ENCODE data around the gene INPP5A. TPM values are rescaled to one million over a fixed set of nuclear protein-coding genes. Genes with fewer than 3 reads are reported as not detected.
"Not testable (repeated sequence)": the region's sequence is repeated elsewhere in the genome, so short reads cannot be mapped to it uniquely, and the experiment has no call there.

INPP5A gene
- total RNA-seq, 1 donor, result 15.9 TPM

GRCh38 chr10:132728321-132728720, 190.7 kb downstream of the INPP5A start:
- DNase-seq (ENCODE audit: low read depth in 2 of 3, low spot score in 2 of 3), result no peak

DNA sequence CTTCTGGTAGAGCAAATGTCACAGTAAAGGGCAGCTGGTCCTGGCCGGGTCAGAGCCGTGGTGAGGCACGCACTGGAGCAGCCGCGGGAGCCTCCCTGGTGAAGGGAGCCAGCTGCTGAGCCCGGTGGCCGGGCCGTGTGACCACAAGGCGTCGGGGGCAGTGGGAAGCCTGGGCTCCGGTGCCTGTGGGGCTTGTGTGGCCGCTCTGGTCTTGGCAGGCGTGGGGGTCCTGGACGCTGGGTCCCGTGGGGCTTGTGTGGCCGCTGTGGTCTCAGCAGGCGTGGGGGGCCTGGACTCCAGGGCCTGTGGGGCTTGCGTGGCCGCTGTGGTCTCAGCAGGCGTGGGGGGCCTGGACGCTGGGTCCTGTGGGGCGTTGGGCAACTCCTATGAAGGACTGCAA, 191.2 kb downstream of the INPP5A start:
- DNase-seq (ENCODE audit: low read depth in 2 of 3, low spot score in 2 of 3), result no peak

DNA sequence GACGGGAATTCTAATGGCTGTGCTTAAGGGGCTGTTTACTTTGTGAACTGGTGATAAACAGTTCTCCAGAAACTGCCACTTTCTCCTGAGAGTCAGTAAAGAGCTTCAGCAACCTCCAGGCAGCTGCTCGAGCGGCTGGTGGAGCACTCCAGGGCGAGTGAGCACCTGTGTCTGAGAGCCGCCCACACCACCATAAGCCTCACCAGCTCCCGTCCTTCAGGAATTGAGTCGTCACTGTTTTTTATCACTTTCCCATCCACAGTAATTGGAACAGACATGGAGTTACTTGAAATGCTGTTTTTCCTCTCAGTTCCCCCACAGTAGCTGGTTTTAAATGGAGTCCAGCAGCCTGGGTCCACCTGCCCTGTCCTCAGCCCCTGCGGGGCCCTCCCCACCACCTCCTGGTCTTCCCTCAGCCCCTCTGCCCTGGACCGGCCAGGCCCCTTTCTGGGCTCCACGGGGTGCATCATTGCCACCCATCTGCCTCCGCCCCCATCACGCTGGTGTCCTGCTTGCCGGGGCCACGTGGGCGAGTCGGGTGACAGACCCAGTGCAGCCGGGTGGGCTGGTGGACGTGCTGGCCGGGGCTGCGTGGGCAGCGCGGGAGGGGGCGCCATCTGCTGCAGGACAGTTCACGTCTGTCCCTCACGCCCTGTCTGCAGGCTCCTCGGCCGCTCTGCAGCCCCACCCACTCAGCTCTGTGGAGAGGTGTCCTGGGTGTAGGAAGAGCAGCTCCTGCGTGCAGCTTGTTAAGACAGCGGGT, 192.4 kb downstream of the INPP5A start:
- no peak for DNase-seq (ENCODE audit: low read depth in 2 of 3, low spot score in 2 of 3)

GRCh38 chr10:132730573-132730953, 193.0 kb downstream of the INPP5A start:
- no peak for DNase-seq (ENCODE audit: low read depth in 2 of 3, low spot score in 2 of 3)

- no peak for DNase-seq (ENCODE audit: low read depth in 2 of 3, low spot score in 2 of 3)
These were observed 194.9 kb downstream of the INPP5A start for GRCh38 chr10:132732518-132732917.

DNA sequence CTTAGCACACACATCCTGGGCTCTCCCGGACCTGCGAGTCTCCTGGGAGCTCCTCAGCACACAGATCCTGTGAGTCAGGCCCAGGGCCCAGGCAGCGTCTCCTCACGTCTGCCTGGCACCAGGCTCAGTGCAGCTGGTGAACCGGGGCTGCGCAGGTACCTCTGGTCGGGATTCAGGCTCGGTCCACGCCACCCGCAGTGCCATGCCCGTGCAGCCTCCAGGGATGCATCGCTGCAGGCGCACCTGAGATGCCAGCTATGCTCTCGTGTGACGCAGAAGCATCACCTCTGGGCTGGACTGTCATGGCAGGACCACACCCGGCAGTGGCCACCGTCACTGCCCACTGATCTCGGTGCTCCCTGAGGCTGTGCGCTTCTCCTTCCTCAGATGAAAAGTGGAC, 196.3 kb downstream of the INPP5A start:
- no peak for DNase-seq (ENCODE audit: low read depth in 2 of 3, low spot score in 2 of 3)

- no peak for DNase-seq (ENCODE audit: low read depth in 2 of 3, low spot score in 2 of 3)
These were observed 197.8 kb downstream of the INPP5A start for GRCh38 chr10:132735341-132735775.

- no peak for DNase-seq (ENCODE audit: low read depth in 2 of 3, low spot score in 2 of 3)
These were observed 198.4 kb downstream of the INPP5A start for GRCh38 chr10:132735923-132736391.

- DNase-seq (ENCODE audit: low read depth in 2 of 3, low spot score in 2 of 3), result no peak
These were observed 199.9 kb downstream of the INPP5A start for GRCh38 chr10:132737390-132738048.

DNA sequence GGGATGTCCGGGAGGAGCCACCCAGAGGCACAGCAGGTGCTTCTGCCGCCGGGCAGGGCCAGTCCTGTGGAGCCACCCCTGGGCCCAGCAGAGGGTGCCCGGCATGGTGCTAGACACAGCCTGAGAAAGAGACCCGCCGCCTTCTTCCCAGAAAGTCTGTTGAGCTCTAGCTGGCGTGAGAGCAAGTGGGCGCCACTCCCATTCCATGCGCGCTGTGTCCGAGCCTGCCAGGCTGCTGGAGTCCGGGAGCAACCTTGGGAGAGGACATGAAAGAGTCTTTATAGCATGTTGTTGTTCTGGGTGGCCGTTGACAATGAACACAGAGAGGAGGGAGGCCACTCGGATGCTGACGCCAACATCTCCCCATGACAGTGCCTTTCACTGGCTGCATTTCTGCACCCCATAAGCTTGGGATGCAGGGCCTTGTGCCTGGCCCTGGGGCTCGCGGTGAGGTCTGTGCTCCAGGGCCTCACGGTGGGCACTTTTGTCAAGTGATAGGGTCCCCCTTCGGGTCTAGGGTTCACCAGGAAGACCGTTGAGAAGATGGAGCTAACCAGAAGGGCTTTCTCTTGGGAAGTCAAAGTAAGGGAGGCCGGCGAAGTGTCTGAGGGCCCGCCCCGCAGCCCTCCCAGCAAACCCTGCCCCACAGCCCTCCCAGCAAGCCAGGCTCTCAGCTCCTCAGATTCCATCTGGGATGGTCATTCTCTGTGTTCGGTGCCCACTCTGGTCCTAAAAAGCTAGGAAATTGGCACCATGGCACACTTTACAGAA, 201.1 kb downstream of the INPP5A start:
- DNase-seq (ENCODE audit: low read depth in 2 of 3, low spot score in 2 of 3), result no peak

DNA sequence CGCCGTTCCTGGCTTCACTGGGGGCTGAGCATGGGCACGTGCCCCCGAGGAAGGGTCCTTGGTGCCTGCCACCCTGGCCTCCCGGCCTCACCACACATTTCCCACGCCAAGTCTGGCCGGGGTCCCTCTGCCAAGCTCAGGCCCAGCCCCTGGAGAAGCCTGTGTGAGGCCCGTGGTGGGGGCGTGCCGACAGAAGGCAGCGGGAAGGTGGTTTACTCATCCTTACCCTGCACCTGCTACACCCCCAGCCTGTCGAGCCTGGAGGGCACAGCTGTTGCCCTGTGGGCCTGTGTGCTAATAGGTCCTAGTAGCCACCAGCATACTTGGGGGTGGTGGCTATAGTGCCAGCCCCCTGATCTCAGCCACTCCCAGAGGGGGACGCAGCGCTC, 201.6 kb downstream of the INPP5A start:
- DNase-seq (ENCODE audit: low read depth in 2 of 3, low spot score in 2 of 3), result no peak

DNA sequence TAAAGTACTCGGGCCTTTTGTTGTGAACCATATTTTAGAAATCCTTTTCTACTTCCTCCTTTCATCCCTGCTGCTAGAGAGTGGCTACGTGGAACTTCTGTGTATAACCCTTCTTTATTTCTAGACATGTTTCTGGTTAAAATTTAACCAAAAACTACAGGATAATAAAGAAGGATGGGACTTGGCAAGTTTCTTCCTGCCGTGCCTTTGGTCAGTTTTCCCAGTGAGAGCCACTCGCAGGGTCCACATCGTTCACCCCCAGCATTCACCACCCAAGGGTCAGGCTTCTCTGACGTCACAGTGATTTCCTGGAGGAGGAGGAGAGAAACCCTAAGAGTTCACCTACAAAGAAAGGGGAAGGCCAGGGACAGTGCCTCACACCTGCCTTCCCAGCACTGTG, 203.0 kb downstream of the INPP5A start:
- DNase-seq (ENCODE audit: low read depth in 2 of 3, low spot score in 2 of 3), result no peak

DNA sequence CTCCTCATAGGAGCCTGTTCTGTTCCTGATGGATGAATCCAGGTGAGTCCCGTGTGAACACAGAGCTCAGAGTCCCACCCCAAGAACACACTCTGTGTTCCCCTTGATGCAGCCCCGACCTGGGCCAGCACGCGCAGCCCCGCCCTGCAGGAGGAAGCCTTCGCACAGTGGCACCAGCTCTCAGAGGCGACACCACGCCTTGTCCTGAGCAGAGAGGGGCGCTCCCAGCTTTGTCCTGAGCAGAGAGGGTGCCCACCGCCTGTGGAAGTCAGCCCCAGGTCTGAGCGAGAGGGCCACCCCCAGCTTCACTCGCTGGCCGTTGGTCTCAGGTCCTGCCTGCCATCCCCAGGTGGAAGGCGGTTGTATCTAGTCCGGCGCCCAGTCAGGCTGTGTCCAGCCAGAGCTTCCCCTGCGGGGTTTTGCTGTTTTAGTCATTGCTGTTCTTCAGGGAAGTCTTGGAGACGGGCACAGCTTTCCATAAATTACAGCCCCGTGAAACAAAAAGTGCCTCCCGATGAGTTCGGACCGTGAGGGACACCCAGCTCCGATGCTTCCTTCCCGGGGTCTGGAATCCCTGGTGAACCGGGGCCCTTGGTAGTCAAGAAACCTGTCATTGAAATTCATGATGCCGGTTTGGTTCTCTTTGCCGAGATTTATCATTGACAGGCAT, 204.7 kb downstream of the INPP5A start:
- DNase-seq (ENCODE audit: low read depth in 2 of 3, low spot score in 2 of 3), result no peak

DNA sequence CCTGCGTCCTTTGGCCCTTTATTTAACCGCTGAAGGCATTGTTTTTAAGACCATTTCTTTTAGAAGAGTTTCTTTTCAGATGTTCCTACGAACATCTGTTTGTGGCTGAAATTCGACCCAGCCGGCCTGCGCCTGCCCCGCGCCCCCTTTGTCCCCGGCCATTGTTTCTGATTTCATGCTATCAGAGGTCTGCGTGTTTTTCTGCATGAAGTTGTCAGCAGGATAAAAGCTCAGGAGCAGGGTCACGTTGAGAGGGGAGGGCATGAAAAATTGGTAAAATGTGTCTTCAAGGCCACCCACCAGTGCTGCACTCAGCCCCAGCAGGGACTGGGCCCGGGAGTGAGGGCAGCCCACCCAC, 205.2 kb downstream of the INPP5A start:
- DNase-seq (ENCODE audit: low read depth in 2 of 3, low spot score in 2 of 3), result no peak

- not testable (repeated sequence) for DNase-seq (ENCODE audit: low read depth in 2 of 3, low spot score in 2 of 3)
These were observed 205.8 kb downstream of the INPP5A start for GRCh38 chr10:132743196-132743924.

GRCh38 chr10:132743925-132744490, 206.4 kb downstream of the INPP5A start:
- no peak for DNase-seq (ENCODE audit: low read depth in 2 of 3, low spot score in 2 of 3)

DNA sequence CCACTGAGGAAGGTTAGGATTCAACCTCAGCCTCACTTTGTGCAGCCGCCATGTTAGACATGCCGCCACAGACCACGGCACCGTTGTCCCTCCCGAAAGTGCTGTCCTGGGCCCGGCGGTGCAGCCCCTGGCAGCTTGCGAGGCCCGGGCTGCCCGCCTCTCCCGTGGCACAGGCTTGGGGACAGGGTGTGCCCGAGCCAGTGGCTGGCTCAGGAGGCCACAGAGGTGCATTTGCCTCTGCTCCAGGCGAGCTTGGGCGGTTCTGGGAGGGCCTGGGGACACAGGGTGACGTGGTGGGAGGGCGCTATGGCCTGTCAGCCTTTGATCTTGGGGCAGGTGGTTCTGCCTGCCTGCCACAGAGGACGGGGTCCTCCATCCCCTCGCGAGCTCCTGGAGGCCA, 207.3 kb downstream of the INPP5A start:
- DNase-seq (ENCODE audit: low read depth in 2 of 3, low spot score in 2 of 3), result no peak

GRCh38 chr10:132745511-132745910, 207.9 kb downstream of the INPP5A start:
- DNase-seq (ENCODE audit: low read depth in 2 of 3, low spot score in 2 of 3), result no peak

DNA sequence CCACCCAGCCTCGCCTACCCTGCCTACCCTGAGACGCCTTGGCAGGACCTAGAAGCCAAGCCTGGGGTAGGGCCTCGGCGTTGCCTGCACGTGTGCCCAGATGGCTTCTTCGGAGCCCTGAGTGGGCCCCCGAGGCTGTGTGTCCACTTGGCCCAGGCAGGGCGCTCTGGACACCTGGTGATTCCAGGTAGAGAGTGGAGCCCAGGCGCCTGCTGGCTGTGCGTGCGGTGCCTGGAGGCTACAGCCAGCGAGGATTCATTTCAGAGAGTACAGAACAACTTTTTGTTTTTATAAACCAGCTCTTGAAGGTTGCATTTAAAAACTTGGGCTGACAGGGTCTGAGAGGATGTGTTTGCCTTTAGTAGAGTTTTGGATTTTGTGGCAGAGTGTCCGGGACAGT, 208.4 kb downstream of the INPP5A start:
- DNase-seq (ENCODE audit: low read depth in 2 of 3, low spot score in 2 of 3), result no peak

GRCh38 chr10:132746386-132746785, 208.8 kb downstream of the INPP5A start:
- DNase-seq (ENCODE audit: low read depth in 2 of 3, low spot score in 2 of 3), result no peak
